GM12878 (cell line): ENCODE measurements around the gene VGLL4. TPM values are rescaled to one million over a fixed set of nuclear protein-coding genes. Genes with fewer than 3 reads are reported as not detected.

Experiments
- ATAC-seq: fragments of 200-7000 bp; cut with Tn5 transposase; 3 replicates; pipeline ENCODE4 v1.9.1; 2020; ENCODE audit warnings: mild to moderate bottlenecking, moderate library complexity
- BruUV-seq: library from RNA; stranded (reverse); fragments of 400-500 nt; replicated peaks from 2 replicates; lab custom pipeline; 2021; lab: Mats Ljungman, UMichigan
- CTCF ChIA-PET: fragments of 300-600 bp; sonication (Branson Sonifier 250); formaldehyde crosslinking; extraction: SDS; loops from one replicate; lab custom pipeline; 2021; ENCODE audit warnings: inconsistent platforms; lab: Yijun Ruan, JAX
- POLR2A ChIA-PET: fragments of 350-600 bp; formaldehyde crosslinking; extraction: SDS; loops from one replicate; lab custom pipeline; 2021; ENCODE audit warnings: inconsistent platforms; lab: Charles Lee
- RAD21 ChIA-PET: fragments of 300-600 bp; sonication (Branson Sonifier 250); formaldehyde crosslinking; loops from one replicate; lab custom pipeline; 2023; ENCODE audit warnings: antibody characterized with exemption; ENCODE audit not compliant: unreplicated experiment; lab: Charles Lee
- SMC1A ChIA-PET: fragments of 300-600 bp; sonication (Branson Sonifier 250); formaldehyde crosslinking; loops from one replicate; lab custom pipeline; 2023; ENCODE audit not compliant: unreplicated experiment, uncharacterized antibody; lab: Charles Lee
- DNase-seq: peaks from one replicate; pipeline ENCODE4 v3.0.0-alpha.2; 2011; ENCODE audit warnings: low read depth, low spot score
- FAIRE-seq: peaks from 3 replicates; lab custom pipeline; 2011; peaks lifted over from hg19 to GRCh38; lab: Jason Lieb, UNC
- H2AFZ ChIP-seq: 2 replicates; pipeline ENCODE4 v1.6.0; 2011; ENCODE audit warnings: low read depth, low read length, control low read depth; ENCODE audit not compliant: control insufficient read depth
- H3K27ac ChIP-seq: 2 replicates; pipeline ENCODE4 v1.5.1; 2011; ENCODE audit warnings: control low read depth; ENCODE audit not compliant: control insufficient read depth, insufficient read depth
- H3K27me3 ChIP-seq, 2 experiments: replicated peaks in 1 of 2; 2 replicates each; pipeline versions ENCODE4 v1.6.0 to v1.6.1; 2011; ENCODE audit warnings: low read length in 1 of 2; ENCODE audit not compliant: control insufficient read depth in 2 of 2, insufficient read depth in 2 of 2
- H3K36me3 ChIP-seq, 2 experiments: 2 replicates each; pipeline ENCODE4 v1.5.1; 2011; ENCODE audit warnings: low read length in 1 of 2; ENCODE audit not compliant: control insufficient read depth in 2 of 2, insufficient read depth in 2 of 2
- H3K4me1 ChIP-seq: 2 replicates; pipeline ENCODE4 v1.6.1; 2011; ENCODE audit warnings: mild to moderate bottlenecking, low read length, moderate library complexity, mixed read lengths; ENCODE audit not compliant: control insufficient read depth, insufficient read depth
- H3K4me2 ChIP-seq: 2 replicates; pipeline ENCODE4 v1.6.0; 2011; ENCODE audit warnings: control low read depth; ENCODE audit not compliant: control insufficient read depth, insufficient read depth
- H3K4me3 ChIP-seq: fragments of 200-600 bp; sonication (generic); 2 replicates; pipeline ENCODE4 v1.5.1; 2016
- H3K79me2 ChIP-seq: 2 replicates; pipeline ENCODE4 v1.6.0; 2011; ENCODE audit warnings: low read length; ENCODE audit not compliant: control insufficient read depth, insufficient read depth
- H3K9ac ChIP-seq: 2 replicates; pipeline ENCODE4 v1.8.0; 2011; ENCODE audit warnings: low read length, control low read depth, mixed read lengths; ENCODE audit not compliant: control insufficient read depth, insufficient read depth
- H3K9me3 ChIP-seq: replicated peaks from 3 replicates; pipeline ENCODE4 v1.5.1; 2011; ENCODE audit warnings: mild to moderate bottlenecking, low read length; ENCODE audit not compliant: control insufficient read depth, insufficient read depth
- H4K20me1 ChIP-seq: 2 replicates; pipeline ENCODE4 v1.6.0; 2011; ENCODE audit not compliant: control insufficient read depth, insufficient read depth
- BACH1 ChIP-seq: fragments of 450-650 bp; IDR thresholded peaks from 2 replicates; pipeline ENCODE4 v1.6.1; 2017; ENCODE audit warnings: mild to moderate bottlenecking, borderline replicate concordance
- ETV6 ChIP-seq, 2 experiments: fragments of 450-650 bp in 1 of 2; IDR thresholded peaks in 1 of 2; conservative IDR thresholded peaks in 1 of 2; 2 replicates each; pipeline ENCODE4 v1.6.1; 2014; ENCODE audit warnings: antibody characterized with exemption in 1 of 2, borderline replicate concordance in 1 of 2, low read depth in 1 of 2, mild to moderate bottlenecking in 1 of 2, moderate library complexity in 1 of 2
- FOXM1 ChIP-seq: IDR thresholded peaks from 2 replicates; pipeline ENCODE4 v1.6.1; 2012; ENCODE audit warnings: low read depth, mild to moderate bottlenecking, inconsistent platforms, low read length, moderate library complexity
- MEF2B ChIP-seq: fragments of 450-650 bp; IDR thresholded peaks from 2 replicates; pipeline ENCODE4 v1.6.1; 2018; ENCODE audit warnings: mild to moderate bottlenecking, moderate library complexity; ENCODE audit not compliant: partially characterized antibody, poor library complexity, severe bottlenecking
- RAD21 ChIP-seq: IDR thresholded peaks from 2 replicates; pipeline ENCODE4 v1.6.1; 2011; ENCODE audit warnings: mild to moderate bottlenecking, low read depth, low read length, moderate library complexity; ENCODE audit not compliant: insufficient read depth
- RB1 ChIP-seq: fragments of 450-650 bp; formaldehyde crosslinking; IDR thresholded peaks from 2 replicates; pipeline ENCODE4 v1.6.1; 2017; ENCODE audit warnings: mild to moderate bottlenecking, borderline replicate concordance
- SMAD1 ChIP-seq: fragments of 450-650 bp; IDR thresholded peaks from 2 replicates; pipeline ENCODE4 v1.6.1; 2018; ENCODE audit warnings: mild to moderate bottlenecking, low read depth; ENCODE audit not compliant: partially characterized antibody
- SRF ChIP-seq, 2 experiments: IDR thresholded peaks; 2 replicates each; pipeline ENCODE4 v1.6.1; 2011; ENCODE audit warnings: low read depth in 2 of 2, low read length in 2 of 2, mild to moderate bottlenecking in 1 of 2, moderate library complexity in 1 of 2
- WGBS: methylation state at CpG from one replicate; pipeline ENCODE4 v1.1.6; 2016; ENCODE audit warnings: low lambda C conversion rate; ENCODE audit not compliant: insufficient replicate concordance, insufficient coverage; ENCODE audit errors: missing lambda C conversion rate; 5-methylcytosine and 5-hydroxymethylcytosine counted together
- in situ Hi-C: fragments of 300-500 bp; cut with MboI; formaldehyde crosslinking; loops from 9 replicates; pipeline ENCODE4 v1.14.3; 2018; ENCODE audit warnings: mixed read lengths
- intact Hi-C: fragments of 100-400 bp; cut with micrococcal nuclease; formaldehyde crosslinking; loops from one replicate; pipeline ENCODE4 v1.14.2; 2022; ENCODE audit not compliant: unreplicated experiment
- polyA plus RNA-seq, 11 experiments: library from polyadenylated mRNA; depleted of rRNA in 4 of 11; unstranded in 6 of 11; stranded (reverse) in 5 of 11; fragments of >200 nt; fragmentation: Nextera tagmentation in 4 of 11; fragmentation: Illumina TruSeq in 1 of 11; extraction: Ambion mirVana in 4 of 11; extraction: Trizol in 1 of 11; gene quantifications; 1 replicate in 1 of 11; 2 replicates in 10 of 11; pipeline versions ENCODE4 v1.2.1 to v1.2.3, GENCODE V29; 2011 to 2016; ENCODE audit warnings: inconsistent platforms in 2 of 11, missing spikeins in 2 of 11, low read depth in 1 of 11
- total RNA-seq, 4 experiments: library from RNA; depleted of rRNA in 3 of 4; stranded (reverse); fragments of >200 nt in 3 of 4; fragmentation: Illumina TruSeq in 1 of 4; extraction: Trizol in 1 of 4; gene quantifications; 2 replicates each; pipeline versions ENCODE4 v1.2.1 to v1.2.3, GENCODE V29; 2013 to 2021
- TF ChIP-seq, protein P1 (sequence below): IDR thresholded peaks from 2 replicates; pipeline ENCODE4 v1.6.1; 2011; ENCODE audit warnings: mild to moderate bottlenecking, low read depth, low read length, moderate library complexity; ENCODE audit not compliant: insufficient replicate concordance
- TF ChIP-seq, protein P2 (sequence below): fragments of 150-350 bp; IDR thresholded peaks from 2 replicates; pipeline ENCODE4 v1.6.1; 2014; ENCODE audit warnings: mild to moderate bottlenecking, low read depth, low read length
- TF ChIP-seq, protein P3 (sequence below): IDR thresholded peaks from 2 replicates; pipeline ENCODE4 v1.6.1; 2011; ENCODE audit warnings: borderline replicate concordance, low read depth, mild to moderate bottlenecking, moderate library complexity, mixed read lengths, low read length; ENCODE audit not compliant: insufficient read depth; ENCODE audit errors: extremely low read length
- TF ChIP-seq, protein P4 (sequence below): fragments of 450-650 bp; IDR thresholded peaks from 2 replicates; pipeline ENCODE4 v1.6.1; 2017; ENCODE audit warnings: antibody characterized with exemption, mild to moderate bottlenecking, moderate library complexity

VGLL4 gene
- total and polyA plus RNA-seq, 10 of the 15 experiments (the other 5 are each of a cell fraction or from before 2014, with no cell fraction given), result 0.44 to 38.1 (median 16.1) TPM

DNA sequence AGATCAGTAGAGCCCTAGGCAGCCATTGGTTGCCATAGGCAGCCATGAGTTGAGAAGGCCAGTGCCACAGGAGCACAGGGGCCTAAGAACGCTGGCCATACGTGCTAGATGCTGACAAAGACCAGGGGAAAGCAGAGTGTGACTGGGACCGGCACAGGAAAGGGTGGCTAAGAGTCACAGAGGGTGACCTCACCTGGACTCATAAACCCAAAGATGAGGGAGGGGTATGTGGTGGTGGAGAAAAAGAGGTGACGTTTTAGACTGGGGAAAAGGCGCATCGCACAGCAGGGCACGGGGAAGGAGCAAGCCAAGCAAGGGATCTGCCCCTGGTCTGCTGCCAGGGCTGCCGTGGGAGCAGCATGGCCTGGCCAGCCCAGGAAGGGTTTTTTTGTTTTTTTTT, 122.5 kb downstream of the VGLL4 start (continued):
- TF ChIP-seq, protein P1, sequence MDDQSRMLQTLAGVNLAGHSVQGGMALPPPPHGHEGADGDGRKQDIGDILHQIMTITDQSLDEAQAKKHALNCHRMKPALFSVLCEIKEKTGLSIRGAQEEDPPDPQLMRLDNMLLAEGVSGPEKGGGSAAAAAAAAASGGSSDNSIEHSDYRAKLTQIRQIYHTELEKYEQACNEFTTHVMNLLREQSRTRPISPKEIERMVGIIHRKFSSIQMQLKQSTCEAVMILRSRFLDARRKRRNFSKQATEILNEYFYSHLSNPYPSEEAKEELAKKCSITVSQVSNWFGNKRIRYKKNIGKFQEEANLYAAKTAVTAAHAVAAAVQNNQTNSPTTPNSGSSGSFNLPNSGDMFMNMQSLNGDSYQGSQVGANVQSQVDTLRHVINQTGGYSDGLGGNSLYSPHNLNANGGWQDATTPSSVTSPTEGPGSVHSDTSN, result no peak
- TF ChIP-seq, all 136 proteins: peak for 0

DNA sequence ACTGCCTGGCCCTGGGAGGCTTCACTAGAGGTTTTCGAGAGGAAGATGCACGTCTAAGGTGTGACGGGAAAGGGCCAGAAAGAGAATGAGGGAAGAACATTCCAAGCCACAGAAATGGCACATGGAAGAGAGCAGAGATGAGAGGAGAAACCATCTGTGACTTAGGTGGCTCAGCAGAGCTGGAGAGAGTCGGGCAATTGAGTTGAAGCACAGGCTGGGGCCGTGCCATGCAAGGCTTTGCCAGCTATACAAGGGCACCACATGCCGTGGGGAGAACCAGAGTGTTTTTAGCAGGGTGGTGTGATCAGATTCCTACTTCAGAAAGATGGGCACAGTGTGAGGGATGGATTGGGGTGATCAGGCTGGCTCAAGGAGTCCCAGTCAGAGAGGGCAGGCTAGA, 126.1 kb downstream of the VGLL4 start:
- H3K4me3 ChIP-seq, result no peak overlapping the region
- FAIRE-seq (no peak), ATAC-seq (no peak), DNase-seq (no peak)
- no peaks in the 10 kb centered on the region for H3K79me2 ChIP-seq
- H3K4me2 ChIP-seq, result no peak overlapping the region
- H3K9me3 ChIP-seq, result no peaks in the 10 kb centered on the region
- in situ Hi-C loops (no loop called here), intact Hi-C loops (no loop called here)
- RAD21 ChIA-PET, result no interaction called here
- SMC1A ChIA-PET, result no interaction called here
- H3K9ac ChIP-seq, result no peak overlapping the region
- TF ChIP-seq, protein P2, sequence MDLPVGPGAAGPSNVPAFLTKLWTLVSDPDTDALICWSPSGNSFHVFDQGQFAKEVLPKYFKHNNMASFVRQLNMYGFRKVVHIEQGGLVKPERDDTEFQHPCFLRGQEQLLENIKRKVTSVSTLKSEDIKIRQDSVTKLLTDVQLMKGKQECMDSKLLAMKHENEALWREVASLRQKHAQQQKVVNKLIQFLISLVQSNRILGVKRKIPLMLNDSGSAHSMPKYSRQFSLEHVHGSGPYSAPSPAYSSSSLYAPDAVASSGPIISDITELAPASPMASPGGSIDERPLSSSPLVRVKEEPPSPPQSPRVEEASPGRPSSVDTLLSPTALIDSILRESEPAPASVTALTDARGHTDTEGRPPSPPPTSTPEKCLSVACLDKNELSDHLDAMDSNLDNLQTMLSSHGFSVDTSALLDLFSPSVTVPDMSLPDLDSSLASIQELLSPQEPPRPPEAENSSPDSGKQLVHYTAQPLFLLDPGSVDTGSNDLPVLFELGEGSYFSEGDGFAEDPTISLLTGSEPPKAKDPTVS, result no peak
- TF ChIP-seq ETV6 (conservative IDR thresholded peaks at IDR 0.05 in 1 of 2, IDR thresholded peaks at IDR 0.05 in 1 of 2; ENCODE audit: borderline replicate concordance in 1 of 2, low read depth in 1 of 2) (no peak), BACH1 (no peak), SMAD1 (no peak), RB1 (no peak), RAD21 (no peak), FOXM1 (no peak), SRF (IDR thresholded peaks at IDR 0.05; ENCODE audit: low read depth in 2 of 2, low read length in 2 of 2) (no peak), MEF2B (no peak)
- TF ChIP-seq, protein P3, sequence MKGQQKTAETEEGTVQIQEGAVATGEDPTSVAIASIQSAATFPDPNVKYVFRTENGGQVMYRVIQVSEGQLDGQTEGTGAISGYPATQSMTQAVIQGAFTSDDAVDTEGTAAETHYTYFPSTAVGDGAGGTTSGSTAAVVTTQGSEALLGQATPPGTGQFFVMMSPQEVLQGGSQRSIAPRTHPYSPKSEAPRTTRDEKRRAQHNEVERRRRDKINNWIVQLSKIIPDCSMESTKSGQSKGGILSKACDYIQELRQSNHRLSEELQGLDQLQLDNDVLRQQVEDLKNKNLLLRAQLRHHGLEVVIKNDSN, result no peak
- TF ChIP-seq, protein P4, sequence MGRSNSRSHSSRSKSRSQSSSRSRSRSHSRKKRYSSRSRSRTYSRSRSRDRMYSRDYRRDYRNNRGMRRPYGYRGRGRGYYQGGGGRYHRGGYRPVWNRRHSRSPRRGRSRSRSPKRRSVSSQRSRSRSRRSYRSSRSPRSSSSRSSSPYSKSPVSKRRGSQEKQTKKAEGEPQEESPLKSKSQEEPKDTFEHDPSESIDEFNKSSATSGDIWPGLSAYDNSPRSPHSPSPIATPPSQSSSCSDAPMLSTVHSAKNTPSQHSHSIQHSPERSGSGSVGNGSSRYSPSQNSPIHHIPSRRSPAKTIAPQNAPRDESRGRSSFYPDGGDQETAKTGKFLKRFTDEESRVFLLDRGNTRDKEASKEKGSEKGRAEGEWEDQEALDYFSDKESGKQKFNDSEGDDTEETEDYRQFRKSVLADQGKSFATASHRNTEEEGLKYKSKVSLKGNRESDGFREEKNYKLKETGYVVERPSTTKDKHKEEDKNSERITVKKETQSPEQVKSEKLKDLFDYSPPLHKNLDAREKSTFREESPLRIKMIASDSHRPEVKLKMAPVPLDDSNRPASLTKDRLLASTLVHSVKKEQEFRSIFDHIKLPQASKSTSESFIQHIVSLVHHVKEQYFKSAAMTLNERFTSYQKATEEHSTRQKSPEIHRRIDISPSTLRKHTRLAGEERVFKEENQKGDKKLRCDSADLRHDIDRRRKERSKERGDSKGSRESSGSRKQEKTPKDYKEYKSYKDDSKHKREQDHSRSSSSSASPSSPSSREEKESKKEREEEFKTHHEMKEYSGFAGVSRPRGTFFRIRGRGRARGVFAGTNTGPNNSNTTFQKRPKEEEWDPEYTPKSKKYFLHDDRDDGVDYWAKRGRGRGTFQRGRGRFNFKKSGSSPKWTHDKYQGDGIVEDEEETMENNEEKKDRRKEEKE, result no peak
- H3K27me3 ChIP-seq, result no peaks in the 10 kb centered on the region
- CTCF ChIA-PET, result no interaction called here
- no peak overlapping the region for H2AFZ ChIP-seq
- no peaks in the 10 kb centered on the region for H3K4me1 ChIP-seq
- no peaks in the 10 kb centered on the region for H4K20me1 ChIP-seq
- WGBS, result 89% methylated on average over 6 of the region's 6 CpGs
- no peaks in the 10 kb centered on the region for H3K36me3 ChIP-seq
- POLR2A ChIA-PET, result no interaction called here
- no peak overlapping the region for H3K27ac ChIP-seq
- no TSS peak for BruUV-seq
